Type B pancreatic cell (in vitro differentiated cells): ENCODE data around the gene CHTOP. TPM values are rescaled to one million over a fixed set of nuclear protein-coding genes. Genes with fewer than 3 reads are reported as not detected.
A peak's percentile ranks its signal among the peaks of the same experiment; 100 is the strongest.

ENCODE experiments used
- DNase-seq: peaks from one replicate; pipeline ENCODE4 v3.0.0; 2021; ENCODE audit warnings: mixed read lengths; ENCODE audit not compliant: unreplicated experiment; ENCODE audit errors: extremely low spot score
- H3K27ac Mint-ChIP-seq: 2 replicates; pipeline ENCODE4 v1.8.0; 2021; ENCODE audit warnings: mild to moderate bottlenecking, mixed read lengths
- H3K27me3 Mint-ChIP-seq: 2 replicates; pipeline ENCODE4 v1.8.0; 2021; ENCODE audit warnings: mixed read lengths
- H3K36me3 Mint-ChIP-seq: 2 replicates; pipeline ENCODE4 v1.8.0; 2021; ENCODE audit warnings: mixed read lengths
- H3K4me1 Mint-ChIP-seq: one replicate; pipeline ENCODE4 v1.8.0; 2021; ENCODE audit warnings: mixed read lengths; ENCODE audit not compliant: unreplicated experiment
- H3K4me3 Mint-ChIP-seq: 2 replicates; pipeline ENCODE4 v1.8.0; 2021; ENCODE audit warnings: mild to moderate bottlenecking, mixed read lengths
- H3K9me3 Mint-ChIP-seq: 2 replicates; pipeline ENCODE4 v1.8.0; 2021; ENCODE audit warnings: mixed read lengths
- CTCF ChIP-seq: fragments of 200-600 bp; sonication (generic); conservative IDR thresholded peaks from 2 replicates; pipeline ENCODE4 v1.5.0; 2021; ENCODE audit warnings: antibody characterized with exemption, mild to moderate bottlenecking
- total RNA-seq: library from RNA; stranded (reverse); gene quantifications from 2 replicates; pipeline ENCODE4 v1.2.1, GENCODE V29; 2021; ENCODE audit warnings: low replicate concordance

The CHTOP gene
- total RNA-seq, 1 donor from 2014 or later, result 108 TPM

DNA sequence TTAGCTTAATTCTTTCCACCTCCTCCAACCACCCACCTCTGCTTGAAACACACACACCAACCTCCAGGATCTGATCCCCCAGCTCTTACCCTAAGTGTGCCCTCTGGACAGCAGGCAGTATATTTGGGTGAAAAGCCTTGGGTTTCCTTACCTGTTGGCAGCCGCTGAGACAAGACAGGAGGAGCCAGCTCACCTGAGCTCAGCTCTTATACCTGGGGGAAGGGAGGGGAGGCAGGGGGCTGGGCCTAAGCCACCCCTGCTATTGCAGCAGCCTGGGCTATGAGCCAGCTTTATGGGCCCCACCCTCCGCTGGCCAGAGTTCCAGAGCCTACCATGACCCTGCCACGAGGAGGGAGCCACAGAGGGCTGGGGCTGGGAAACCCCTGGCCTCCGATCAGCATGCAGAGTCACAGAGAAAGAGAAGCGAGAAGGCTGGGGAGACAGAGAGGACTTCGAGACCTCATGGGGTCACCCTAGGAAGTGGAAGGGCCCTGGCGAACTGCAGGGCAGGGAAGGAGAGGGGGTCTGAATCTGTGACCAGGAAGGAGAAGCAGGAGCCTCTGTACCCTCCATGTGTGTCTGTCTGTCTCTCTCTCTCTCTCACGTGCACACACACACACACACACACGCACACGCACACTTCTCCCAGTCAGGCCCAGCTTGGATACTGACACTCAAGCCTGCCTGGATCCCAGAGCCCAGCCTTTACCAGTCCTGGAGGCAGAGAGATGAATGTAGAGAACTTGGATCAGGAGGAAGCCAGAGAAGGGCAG, 17.5 kb upstream of the CHTOP start, which contains the start of gene S100A14:
TSS of gene S100A14 (minus strand) at position 182 of the 773 bp plus-strand sequence. CDS start 467 bp downstream, outside the sequence.
- Mint-ChIP-seq H3K9me3 (no peaks in the 10 kb centered on the region), H3K4me1 (peaks cover 32% of the 10 kb centered on the region), H3K36me3 (no peaks in the 10 kb centered on the region), H3K27ac (peak within 1 kb of the TSS; percentile 90), H3K4me3 (peak within 1 kb of the TSS; percentile 85), H3K27me3 (no peaks in the 10 kb centered on the region)
- DNase-seq, result no peak
- no peak for TF ChIP-seq CTCF

- no peak for DNase-seq
- Mint-ChIP-seq H3K4me1 (peaks cover 27% of the 10 kb centered on the region), H3K27ac (peak overlapping the region; percentile 90), H3K9me3 (no peaks in the 10 kb centered on the region), H3K36me3 (no peaks in the 10 kb centered on the region), H3K27me3 (no peaks in the 10 kb centered on the region), H3K4me3 (no peak overlapping the region)
- TF ChIP-seq CTCF, result no peak
Observed at GRCh38 chr1:153616917-153617311, 17.0 kb upstream of the CHTOP start.

DNA sequence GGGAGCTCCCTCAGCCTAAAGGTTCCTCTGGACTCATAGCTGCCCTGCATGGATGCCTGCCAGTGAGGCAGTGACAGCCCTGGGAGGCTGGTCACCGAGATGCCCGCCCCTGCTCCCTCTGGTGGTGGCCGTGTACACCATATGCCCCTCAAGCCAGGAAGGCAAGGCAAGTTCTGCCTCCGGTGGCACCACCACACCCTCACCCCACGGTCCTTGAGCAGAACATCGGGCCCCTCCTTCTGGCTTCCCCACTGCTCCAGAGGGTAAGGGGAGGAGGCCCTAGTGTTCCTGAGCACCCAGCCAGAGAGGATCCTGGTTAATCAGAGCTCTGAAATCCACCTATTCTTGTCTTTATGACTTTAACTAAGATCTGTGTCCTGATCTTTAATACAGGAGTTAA, 16.2 kb upstream of the CHTOP start:
- Mint-ChIP-seq H3K27me3 (no peaks in the 10 kb centered on the region), H3K4me3 (no peak overlapping the region), H3K4me1 (peaks cover 23% of the 10 kb centered on the region), H3K9me3 (no peaks in the 10 kb centered on the region), H3K36me3 (no peaks in the 10 kb centered on the region), H3K27ac (peak overlapping the region; percentile 39)
- DNase-seq, result no peak
- peak; percentile 70 for TF ChIP-seq CTCF

- no peaks in the 10 kb centered on the region for H3K27me3 Mint-ChIP-seq
- H3K9me3 Mint-ChIP-seq, result no peaks in the 10 kb centered on the region
- H3K36me3 Mint-ChIP-seq, result peaks cover 7% of the 10 kb centered on the region
- DNase-seq, result no peak
- H3K4me1 Mint-ChIP-seq, result peaks cover 21% of the 10 kb centered on the region
- no peak overlapping the region for H3K4me3 Mint-ChIP-seq
- TF ChIP-seq CTCF, result no peak
- H3K27ac Mint-ChIP-seq, result no peak overlapping the region
Observed at GRCh38 chr1:153619171-153619570, 14.7 kb upstream of the CHTOP start.

DNA sequence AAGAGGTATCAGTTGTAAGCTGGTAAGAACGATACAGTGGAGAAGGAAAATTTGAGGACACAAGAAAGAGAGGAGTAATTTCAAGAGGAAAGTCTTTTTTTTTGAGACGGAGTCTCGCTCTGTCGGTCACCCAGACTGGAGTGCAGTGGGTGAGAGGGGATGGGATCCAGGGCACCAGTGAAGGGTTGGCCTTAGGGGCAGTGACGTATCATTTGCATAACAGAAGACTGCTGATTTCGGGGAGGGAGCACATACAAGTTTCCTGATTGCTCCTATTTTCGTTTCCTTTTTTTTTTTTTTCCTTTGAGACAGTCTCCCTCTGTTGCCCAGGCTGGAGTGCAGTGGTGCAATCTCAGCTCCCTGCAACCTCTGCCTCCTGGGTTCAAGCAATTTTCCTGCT, 10.8 kb upstream of the CHTOP start:
- no peak overlapping the region for H3K27ac Mint-ChIP-seq
- peaks cover 26% of the 10 kb centered on the region for H3K4me1 Mint-ChIP-seq
- no peaks in the 10 kb centered on the region for H3K27me3 Mint-ChIP-seq
- H3K4me3 Mint-ChIP-seq, result no peak overlapping the region
- H3K9me3 Mint-ChIP-seq, result no peaks in the 10 kb centered on the region
- TF ChIP-seq CTCF, result no peak
- H3K36me3 Mint-ChIP-seq, result peaks cover 12% of the 10 kb centered on the region
- no peak for DNase-seq
